K562 (cell line): Measurements from ENCODE around the gene GGT5. TPM values are rescaled to one million over a fixed set of nuclear protein-coding genes. Genes with fewer than 3 reads are reported as not detected.
A peak's percentile ranks its signal among the peaks of the same experiment; 100 is the strongest.

Source experiments
- ATAC-seq: fragments of 200-7000 bp; cut with Tn5 transposase; 3 replicates; pipeline ENCODE4 v1.9.1; 2020; ENCODE audit warnings: moderate library complexity
- BruUV-seq: library from RNA; stranded (reverse); fragments of 400-500 nt; replicated peaks from 2 replicates; lab custom pipeline; 2021; lab: Mats Ljungman, UMichigan
- CTCF ChIA-PET: fragments of 300-600 bp; formaldehyde crosslinking; extraction: SDS; loops from one replicate; lab custom pipeline; 2021; ENCODE audit warnings: low intra/inter-chr PET ratio; lab: Yijun Ruan, JAX
- POLR2A ChIA-PET: fragments of 300-600, 350-650 bp; sonication (Branson Sonifier 250); formaldehyde crosslinking; extraction: SDS; loops from one replicate; lab custom pipeline; 2021; ENCODE audit warnings: antibody characterized with exemption, inconsistent platforms; lab: Yijun Ruan, JAX
- DNase-seq, 4 experiments: peaks; one replicate each; pipeline versions ENCODE4 v3.0.0 to v3.0.0-alpha.2; 2011 to 2018; ENCODE audit warnings: low spot score in 3 of 4, mixed read lengths in 3 of 4; ENCODE audit errors: extremely low read depth in 1 of 4
- FAIRE-seq: peaks from 2 replicates; lab custom pipeline; 2011; peaks lifted over from hg19 to GRCh38; lab: Jason Lieb, UNC
- H2AFZ ChIP-seq: 2 replicates; pipeline ENCODE4 v1.6.0; 2011; ENCODE audit warnings: low read depth, low read length, control low read depth, inconsistent platforms
- H3K27ac ChIP-seq: fragments of 200-600 bp; 3 replicates; pipeline ENCODE4 v1.8.0; 2011; ENCODE audit warnings: low read depth, mild to moderate bottlenecking, control low read depth, inconsistent platforms, low read length, moderate library complexity, mixed read lengths; ENCODE audit errors: extremely low read depth
- H3K27me3 ChIP-seq, 2 experiments: fragments of 300-600 bp in 1 of 2; 2 replicates in 1 of 2; 3 replicates in 1 of 2; pipeline versions ENCODE4 v1.6.0 to v1.8.0; 2011; ENCODE audit warnings: inconsistent platforms in 2 of 2, low read length in 2 of 2, mild to moderate bottlenecking in 1 of 2, mixed read lengths in 1 of 2, moderate library complexity in 1 of 2; ENCODE audit not compliant: control insufficient read depth in 2 of 2, insufficient read depth in 2 of 2
- H3K36me3 ChIP-seq: fragments of 300-600 bp; 3 replicates; pipeline ENCODE4 v1.8.0; 2011; ENCODE audit warnings: mild to moderate bottlenecking, low read length, inconsistent platforms; ENCODE audit not compliant: control insufficient read depth, insufficient read depth
- H3K4me1 ChIP-seq, 2 experiments: fragments of 200-600 bp in 1 of 2; replicated peaks in 1 of 2; 2 replicates in 1 of 2; 3 replicates in 1 of 2; pipeline versions ENCODE4 v1.5.1 to v1.8.0; 2011; ENCODE audit warnings: inconsistent platforms in 2 of 2, low read length in 2 of 2, mild to moderate bottlenecking in 1 of 2, mixed read lengths in 1 of 2, moderate library complexity in 1 of 2; ENCODE audit not compliant: control insufficient read depth in 2 of 2, insufficient read depth in 2 of 2
- H3K4me2 ChIP-seq: 2 replicates; pipeline ENCODE4 v1.6.1; 2011; ENCODE audit warnings: low read length, control low read depth, inconsistent platforms, mixed read lengths; ENCODE audit not compliant: insufficient read depth
- H3K4me3 ChIP-seq: fragments of 200-600 bp; sonication (generic), shearing (Covaris generic); 2 replicates; pipeline ENCODE4 v1.5.1; 2016; ENCODE audit warnings: control low read depth, inconsistent platforms
- H3K79me2 ChIP-seq: fragments of 200-600 bp; 3 replicates; pipeline ENCODE4 v1.8.0; 2011; ENCODE audit warnings: low read length, inconsistent platforms; ENCODE audit not compliant: control insufficient read depth, insufficient read depth
- H3K9ac ChIP-seq, 2 experiments: 2 replicates each; pipeline versions ENCODE4 v1.6.0 to v1.6.1; 2011; ENCODE audit warnings: low read depth in 2 of 2, low read length in 2 of 2, control low read depth in 1 of 2, inconsistent platforms in 1 of 2, mild to moderate bottlenecking in 1 of 2, mixed read lengths in 1 of 2; ENCODE audit not compliant: insufficient read depth in 1 of 2
- H3K9me1 ChIP-seq: one replicate; pipeline ENCODE4 v1.6.0; 2011; ENCODE audit warnings: inconsistent platforms, mild to moderate bottlenecking, low read length, moderate library complexity; ENCODE audit not compliant: control insufficient read depth, insufficient read depth
- H3K9me3 ChIP-seq: replicated peaks from 2 replicates; pipeline ENCODE4 v1.5.1; 2011; ENCODE audit warnings: low read depth, low read length, inconsistent platforms; ENCODE audit not compliant: control insufficient read depth, insufficient read depth
- H4K20me1 ChIP-seq: replicated peaks from 2 replicates; pipeline ENCODE4 v1.6.1; 2011; ENCODE audit warnings: low read length, inconsistent platforms, mixed read lengths; ENCODE audit not compliant: control insufficient read depth, insufficient read depth
- ELF2 ChIP-seq: fragments of 250-450 bp; sonication (Bioruptor Pico); IDR thresholded peaks from 2 replicates; pipeline ENCODE4 v1.5.0; 2021; ENCODE audit warnings: mild to moderate bottlenecking
- PPARD ChIP-seq: fragments of 250-450 bp; sonication (Bioruptor Pico); IDR thresholded peaks from 2 replicates; pipeline ENCODE4 v1.8.0; 2022; ENCODE audit warnings: inconsistent platforms, mild to moderate bottlenecking, moderate library complexity
- ZNF408 ChIP-seq: fragments of 250-450 bp; sonication (Bioruptor Pico); IDR thresholded peaks from 2 replicates; pipeline ENCODE4 v1.4.0; 2020; ENCODE audit warnings: low read depth, mild to moderate bottlenecking, moderate library complexity
- WGBS: fragments of 100-300 bp; shearing (Covaris generic); methylation state at CpG from one replicate; pipeline ENCODE4 v1.1.6; 2016; ENCODE audit warnings: low coverage, mixed read lengths; ENCODE audit not compliant: insufficient coverage; ENCODE audit errors: missing lambda C conversion rate; 5-methylcytosine and 5-hydroxymethylcytosine counted together
- in situ Hi-C: fragments of 300-500 bp; cut with MboI; formaldehyde crosslinking; loops from 4 replicates; pipeline ENCODE4 v1.15.0; 2018; ENCODE audit warnings: inconsistent platforms, mixed read lengths
- intact Hi-C: fragments of 100-400 bp; cut with micrococcal nuclease; formaldehyde crosslinking; loops from 2 replicates; pipeline ENCODE4 v1.14.2; 2022
- polyA plus RNA-seq, 8 experiments: library from polyadenylated mRNA; depleted of rRNA in 4 of 8; stranded (reverse) in 5 of 8; unstranded in 3 of 8; fragments of >200 nt; fragmentation: Nextera tagmentation in 2 of 8; fragmentation: Illumina TruSeq in 1 of 8; extraction: Ambion mirVana in 2 of 8; extraction: Trizol in 1 of 8; gene quantifications; 2 replicates each; pipeline versions ENCODE4 v1.2.1 to v1.2.3, GENCODE V29; 2011 to 2014; ENCODE audit warnings: inconsistent platforms in 1 of 8, missing spikeins in 1 of 8
- total RNA-seq, 7 experiments: library from RNA; depleted of rRNA in 6 of 7; stranded (reverse); fragments of >200 nt in 6 of 7; fragmentation: Illumina TruSeq in 2 of 7; extraction: Trizol in 2 of 7; gene quantifications; 2 replicates each; pipeline versions ENCODE4 v1.2.1 to v1.2.3, GENCODE V29; 2011 to 2021; ENCODE audit warnings: low replicate concordance in 1 of 7

The GGT5 gene
- total and polyA plus RNA-seq, 9 of the 15 experiments (the other 6 are each of a cell fraction or from before 2014, with no cell fraction given) = 0.07 to 0.69 (median 0.18) TPM; not detected in 4

DNA sequence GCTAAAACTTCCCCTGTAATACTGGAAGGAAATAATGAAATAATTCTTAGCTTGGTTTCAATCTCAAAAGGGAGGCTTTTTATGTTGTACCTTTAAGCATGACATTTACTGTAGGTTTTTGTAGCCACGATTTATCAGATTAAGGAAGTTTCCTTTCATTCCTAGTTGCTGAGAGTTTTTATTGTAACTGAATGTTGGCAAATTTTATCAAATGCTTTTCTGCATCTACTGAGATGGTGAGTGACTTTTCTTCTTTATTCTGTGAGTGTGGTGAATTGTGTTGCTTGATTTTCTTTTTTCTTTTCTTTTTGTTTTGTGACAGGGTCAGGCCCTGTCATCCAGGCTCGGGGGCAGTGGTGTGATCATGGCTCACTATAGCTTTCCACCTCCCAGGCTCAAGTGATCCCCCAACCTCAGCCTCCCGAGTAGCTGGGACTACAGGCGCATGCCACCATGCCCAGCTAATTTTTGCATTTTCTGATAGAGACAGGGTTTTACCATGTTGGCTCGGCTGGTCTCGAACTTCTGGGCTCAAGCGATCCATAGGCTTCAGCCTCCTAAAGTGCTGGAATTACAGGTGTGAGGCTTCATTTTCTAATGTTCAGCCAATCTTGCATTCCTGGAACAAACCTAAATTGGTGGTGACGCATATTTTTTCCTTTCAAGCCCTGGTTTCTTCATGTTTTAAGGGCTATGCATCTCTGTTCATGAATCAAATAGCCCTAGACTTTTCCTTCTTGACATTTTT is 37.4 kb downstream of the GGT5 start:
- Histone ChIP-seq H3K9ac (no peak overlapping the region), H4K20me1 (no peaks in the 10 kb centered on the region), H3K79me2 (no peaks in the 10 kb centered on the region), H3K9me1 (no peaks in the 10 kb centered on the region), H3K4me1 (peaks cover 0 to 2% of the 10 kb centered on the region in 2 experiments; a peak in 3 of 5 replicates), H3K4me3 (no peak overlapping the region), H3K9me3 (peaks cover 2% of the 10 kb centered on the region; the same call in 1 of the 2 replicates), H3K27ac (peak overlapping the region; percentile 38; the same call in 1 of the 3 replicates), H3K27me3 (no peaks in the 10 kb centered on the region), H2AFZ (peak overlapping the region; percentile 72; the same call in 1 of the 2 replicates), H3K4me2 (no peak overlapping the region), H3K36me3 (no peaks in the 10 kb centered on the region)
- POLR2A ChIA-PET = no interaction called here
- 56% methylated on average over 7 of the region's 8 CpGs for WGBS
- no peak for FAIRE-seq
- ATAC-seq = no peak
- CTCF ChIA-PET = no interaction called here
- intact Hi-C loops (no loop called here), in situ Hi-C loops (no loop called here)
- BruUV-seq = no TSS peak
- no peak for DNase-seq
- TF ChIP-seq ZNF408 = no peak
- no peak for TF ChIP-seq PPARD (CRISPR knock-in tag)
- TF ChIP-seq ELF2 (CRISPR knock-in tag) = no peak
